GM21367 (cell line): ENCODE results near the gene GPATCH2L.

Source experiments
- ATAC-seq: cut with Tn5 transposase; IDR thresholded peaks from one replicate; pipeline ENCODE4 v1.9.1; 2021; ENCODE audit not compliant: unreplicated experiment

GPATCH2L gene

GRCh38 chr14:76195003-76195402 is 43.3 kb downstream of the GPATCH2L start:
- ATAC-seq = no peak

GRCh38 chr14:76196980-76197695 is 45.4 kb downstream of the GPATCH2L start:
- no peak for ATAC-seq

- ATAC-seq = no peak
These were observed 49.4 kb downstream of the GPATCH2L start for GRCh38 chr14:76201162-76201561.

GRCh38 chr14:76203086-76204001 is 51.6 kb downstream of the GPATCH2L start:
- ATAC-seq = peak; percentile 67

- ATAC-seq = no peak
These were observed 52.9 kb downstream of the GPATCH2L start for GRCh38 chr14:76204461-76205230.

GRCh38 chr14:76205708-76206107 is 54.0 kb downstream of the GPATCH2L start:
- ATAC-seq = no peak

- no peak for ATAC-seq
These were observed 56.6 kb downstream of the GPATCH2L start for GRCh38 chr14:76208340-76208739.

- no peak for ATAC-seq
These were observed 60.5 kb downstream of the GPATCH2L start for GRCh38 chr14:76212242-76212641.

GRCh38 chr14:76217179-76217578 is 65.5 kb downstream of the GPATCH2L start:
- ATAC-seq = no peak

GRCh38 chr14:76218662-76219061 is 66.9 kb downstream of the GPATCH2L start:
- no peak for ATAC-seq

- no peak for ATAC-seq
These were observed 68.2 kb downstream of the GPATCH2L start for GRCh38 chr14:76219873-76220272.

GRCh38 chr14:76227450-76228050 is 75.8 kb downstream of the GPATCH2L start:
- ATAC-seq = no peak

- ATAC-seq = no peak
These were observed 76.4 kb downstream of the GPATCH2L start for GRCh38 chr14:76228138-76228537.

GRCh38 chr14:76232800-76233199 is 81.1 kb downstream of the GPATCH2L start:
- no peak for ATAC-seq

GRCh38 chr14:76235628-76236027 is 83.9 kb downstream of the GPATCH2L start:
- ATAC-seq = no peak

- peak; percentile 67 for ATAC-seq
These were observed 84.7 kb downstream of the GPATCH2L start for GRCh38 chr14:76236172-76237130.

- ATAC-seq = no peak
These were observed 85.7 kb downstream of the GPATCH2L start for GRCh38 chr14:76237349-76237990.

- no peak for ATAC-seq
These were observed 93.4 kb downstream of the GPATCH2L start for GRCh38 chr14:76245097-76245496.

GRCh38 chr14:76250302-76250701 is 98.6 kb downstream of the GPATCH2L start:
- no peak for ATAC-seq
